Measurements from ENCODE around the gene LPCAT4. TPM values are rescaled to one million over a fixed set of nuclear protein-coding genes. Genes with fewer than 3 reads are reported as not detected.

Gene LPCAT4
- total and polyA plus RNA-seq, 9 of the 15 experiments (the other 6 are each of a cell fraction or from before 2014, with no cell fraction given), result 7.3 to 34.3 (median 14.4) TPM

DNA sequence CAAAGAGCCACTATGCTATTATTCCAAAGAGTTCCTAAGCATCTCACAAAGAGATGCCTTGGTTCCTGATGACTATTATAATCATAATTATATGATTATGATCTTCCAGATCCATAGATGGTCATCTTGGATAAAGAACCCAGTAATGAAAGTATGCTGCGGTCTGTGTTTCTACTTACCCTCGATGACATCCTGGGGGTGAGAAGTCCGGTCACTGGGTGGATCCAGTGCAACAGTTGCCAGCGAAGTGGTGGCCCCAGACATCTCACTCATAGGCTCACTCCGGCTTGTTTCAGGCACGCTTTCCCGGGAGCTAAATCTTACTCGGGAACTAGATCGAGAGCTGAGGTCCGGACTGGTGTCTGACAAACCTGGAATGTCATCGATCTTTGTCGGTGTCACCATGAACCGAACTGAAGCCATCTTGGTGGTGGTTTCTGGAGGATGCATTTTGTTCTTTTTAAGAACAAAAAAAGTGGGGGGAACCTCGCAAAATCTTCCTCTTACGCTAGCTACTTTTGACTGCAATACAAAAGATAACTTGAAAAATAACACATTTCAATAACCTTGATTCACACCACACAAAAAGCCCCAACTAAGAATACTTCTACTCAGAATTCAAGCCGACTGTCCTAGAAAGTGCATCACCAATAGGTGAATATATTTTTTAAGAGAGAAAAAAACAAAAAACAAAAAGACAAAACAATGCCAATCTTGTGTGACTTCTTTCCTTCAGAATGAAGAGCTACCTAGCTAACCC lies 30.6 kb downstream of the LPCAT4 start:
- Histone ChIP-seq H3K36me3 (ENCODE audit: control insufficient read depth, insufficient read depth, low read length) (peaks cover 26% of the 10 kb centered on the region), H3K4me2 (ENCODE audit: insufficient read depth, low read length) (peak overlapping the region; percentile 87), H3K9me1 (ENCODE audit: control insufficient read depth, insufficient read depth, low read length) (no peaks in the 10 kb centered on the region), H4K20me1 (replicated peaks; ENCODE audit: control insufficient read depth, insufficient read depth, low read length) (no peaks in the 10 kb centered on the region), H3K9me3 (replicated peaks; ENCODE audit: control insufficient read depth, insufficient read depth, low read depth, low read length) (no peaks in the 10 kb centered on the region), H3K4me3 (no peak overlapping the region), H3K79me2 (ENCODE audit: control insufficient read depth, insufficient read depth, low read length) (peaks cover 12% of the 10 kb centered on the region), H3K27ac (ENCODE audit: extremely low read depth, low read depth, low read length) (no peak overlapping the region; the same call in 2 of the 3 replicates), H3K4me1 (replicated peaks in 1 of 2; ENCODE audit: control insufficient read depth in 2 of 2, insufficient read depth in 2 of 2, low read length in 2 of 2) (peaks cover 34 to 42% of the 10 kb centered on the region in 2 experiments), H2AFZ (ENCODE audit: low read depth, low read length) (peak overlapping the region; percentile 90), H3K9ac (ENCODE audit: insufficient read depth in 1 of 2, low read depth in 2 of 2, low read length in 2 of 2) (peak overlapping the region in 1 of 2 experiments; percentile 94; a peak in 2 of 4 replicates), H3K27me3 (ENCODE audit: control insufficient read depth in 2 of 2, insufficient read depth in 2 of 2, low read length in 2 of 2) (no peaks in the 10 kb centered on the region)
- no peak for DNase-seq (ENCODE audit: extremely low read depth in 1 of 4, low spot score in 3 of 4)
- no peak for ATAC-seq
- intact Hi-C loops (cut with micrococcal nuclease), result loop anchor here (5.0 kb wide), 1 partner anchor 94 kb away; no protein-coding TSS in a partner anchor
- BruUV-seq (replicated peaks), result no TSS peak
- in situ Hi-C loops (cut with MboI), result no loop called here
- ChIA-PET POLR2A (interaction anchor here (1.5 to 1.8 kb wide), 3 partner anchors 11 to 32 kb away, joined by 4 to 7 read pairs (median 4); no protein-coding TSS in a partner anchor), CTCF (ENCODE audit: low intra/inter-chr PET ratio) (no interaction called here)
- no peak for FAIRE-seq
- 73% methylated on average over 16 of the region's 16 CpGs for WGBS (ENCODE audit: insufficient coverage, low coverage, missing lambda C conversion rate)
- TF ChIP-seq E2F3 (CRISPR knock-in tag; IDR thresholded peaks at IDR 0.05) (peak; percentile 65; the same call in 1 of the 2 replicates), ZNF766 (CRISPR knock-in tag; conservative IDR thresholded peaks at IDR 0.05) (peak; percentile 78), PTRF (tag; IDR thresholded peaks at IDR 0.05) (peak; percentile 72; the same call in 1 of the 2 replicates), NCOA6 (IDR thresholded peaks at IDR 0.05) (no peak), XRCC4 (IDR thresholded peaks at IDR 0.05; ENCODE audit: extremely low read depth, insufficient read depth, insufficient read length) (no peak), MYC (IDR thresholded peaks at IDR 0.05; ENCODE audit: low read depth, low read length) (no peak), MYC (CRISPR knock-in tag; IDR thresholded peaks at IDR 0.05; ENCODE audit: borderline replicate concordance, low read depth) (0 out of 2 replicates have a peak, but pooled peaks have one; percentile 50), CEBPZ (IDR thresholded peaks at IDR 0.05; ENCODE audit: borderline replicate concordance, low read depth, low read length) (no peak), ZFP36 (IDR thresholded peaks at IDR 0.05; ENCODE audit: low read depth, low read length, partially characterized antibody) (no peak), RBM15 (IDR thresholded peaks at IDR 0.05; ENCODE audit: insufficient read depth, low read length) (no peak), ESRRB (CRISPR knock-in tag; IDR thresholded peaks at IDR 0.05; ENCODE audit: borderline replicate concordance) (no peak), SMAD4 (CRISPR knock-in tag; conservative IDR thresholded peaks at IDR 0.05) (peak; percentile 62), RHOXF2B (CRISPR knock-in tag; conservative IDR thresholded peaks at IDR 0.05) (peak; percentile 80; the same call in 1 of the 2 replicates)
- TF ChIP-seq, protein P1, sequence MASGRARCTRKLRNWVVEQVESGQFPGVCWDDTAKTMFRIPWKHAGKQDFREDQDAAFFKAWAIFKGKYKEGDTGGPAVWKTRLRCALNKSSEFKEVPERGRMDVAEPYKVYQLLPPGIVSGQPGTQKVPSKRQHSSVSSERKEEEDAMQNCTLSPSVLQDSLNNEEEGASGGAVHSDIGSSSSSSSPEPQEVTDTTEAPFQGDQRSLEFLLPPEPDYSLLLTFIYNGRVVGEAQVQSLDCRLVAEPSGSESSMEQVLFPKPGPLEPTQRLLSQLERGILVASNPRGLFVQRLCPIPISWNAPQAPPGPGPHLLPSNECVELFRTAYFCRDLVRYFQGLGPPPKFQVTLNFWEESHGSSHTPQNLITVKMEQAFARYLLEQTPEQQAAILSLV (tag; IDR thresholded peaks at IDR 0.05), result peak; percentile 59
- TF ChIP-seq, protein P2, sequence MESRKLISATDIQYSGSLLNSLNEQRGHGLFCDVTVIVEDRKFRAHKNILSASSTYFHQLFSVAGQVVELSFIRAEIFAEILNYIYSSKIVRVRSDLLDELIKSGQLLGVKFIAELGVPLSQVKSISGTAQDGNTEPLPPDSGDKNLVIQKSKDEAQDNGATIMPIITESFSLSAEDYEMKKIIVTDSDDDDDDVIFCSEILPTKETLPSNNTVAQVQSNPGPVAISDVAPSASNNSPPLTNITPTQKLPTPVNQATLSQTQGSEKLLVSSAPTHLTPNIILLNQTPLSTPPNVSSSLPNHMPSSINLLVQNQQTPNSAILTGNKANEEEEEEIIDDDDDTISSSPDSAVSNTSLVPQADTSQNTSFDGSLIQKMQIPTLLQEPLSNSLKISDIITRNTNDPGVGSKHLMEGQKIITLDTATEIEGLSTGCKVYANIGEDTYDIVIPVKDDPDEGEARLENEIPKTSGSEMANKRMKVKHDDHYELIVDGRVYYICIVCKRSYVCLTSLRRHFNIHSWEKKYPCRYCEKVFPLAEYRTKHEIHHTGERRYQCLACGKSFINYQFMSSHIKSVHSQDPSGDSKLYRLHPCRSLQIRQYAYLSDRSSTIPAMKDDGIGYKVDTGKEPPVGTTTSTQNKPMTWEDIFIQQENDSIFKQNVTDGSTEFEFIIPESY (CRISPR knock-in tag; IDR thresholded peaks at IDR 0.05), result no peak

Data from K562 (cell line).